Parathyroid adenoma (tissue), 2 donors: Measurements from ENCODE around the gene ADARB2.
A peak's percentile ranks its signal among the peaks of the same experiment; 100 is the strongest.

ENCODE experiments used
- H2AFZ ChIP-seq: fragments of 300-600 bp; sonication (generic); one replicate; pipeline ENCODE4 v1.7.0; 2017; ENCODE audit warnings: antibody characterized with exemption, mild to moderate bottlenecking
- H3K27ac ChIP-seq: fragments of 300-600 bp; sonication (generic); one replicate; pipeline ENCODE4 v1.7.0; 2017
- H3K27me3 ChIP-seq: fragments of 300-600 bp; sonication (generic); one replicate; pipeline ENCODE4 v1.7.0; 2017; ENCODE audit warnings: low read length; ENCODE audit not compliant: control insufficient read depth, insufficient read depth
- H3K36me3 ChIP-seq: fragments of 300-600 bp; sonication (generic); one replicate; pipeline ENCODE4 v1.7.0; 2017; ENCODE audit warnings: low read length; ENCODE audit not compliant: control insufficient read depth, insufficient read depth
- H3K4me1 ChIP-seq: fragments of 300-600 bp; sonication (generic); one replicate; pipeline ENCODE4 v1.7.0; 2017; ENCODE audit warnings: control low read depth
- H3K4me2 ChIP-seq: fragments of 300-600 bp; sonication (generic); one replicate; pipeline ENCODE4 v1.7.0; 2017; ENCODE audit warnings: low read length
- H3K4me3 ChIP-seq: fragments of 300-600 bp; sonication (generic); one replicate; pipeline ENCODE4 v1.7.0; 2017; ENCODE audit warnings: low read depth, low read length
- H3K79me2 ChIP-seq: fragments of 300-600 bp; sonication (generic); one replicate; pipeline ENCODE4 v1.7.0; 2017; ENCODE audit warnings: control low read depth
- H3K9ac ChIP-seq: fragments of 300-600 bp; sonication (generic); one replicate; pipeline ENCODE4 v1.7.0; 2017; ENCODE audit warnings: mild to moderate bottlenecking
- H3K9me3 ChIP-seq: fragments of 300-600 bp; sonication (generic); one replicate; pipeline ENCODE4 v1.7.0; 2017; ENCODE audit warnings: low read length; ENCODE audit not compliant: control insufficient read depth
- CTCF ChIP-seq: fragments of 300-600 bp; sonication (generic); IDR thresholded peaks from one replicate; pipeline ENCODE4 v1.7.0; 2017; ENCODE audit warnings: antibody characterized with exemption, mild to moderate bottlenecking
- donor health status: primary hyperparathyroidism.

Gene ADARB2

GRCh38 chr10:1615186-1615954, 122.0 kb downstream of the ADARB2 start:
- no peaks in the 10 kb centered on the region for H3K36me3 ChIP-seq
- H2AFZ ChIP-seq: no peak overlapping the region
- H3K27me3 ChIP-seq: no peaks in the 10 kb centered on the region

GRCh38 chr10:1613511-1613910, 123.8 kb downstream of the ADARB2 start:
- H3K4me3 ChIP-seq: no peak overlapping the region
- H3K4me1 ChIP-seq: peaks cover 12% of the 10 kb centered on the region
- no peaks in the 10 kb centered on the region for H3K79me2 ChIP-seq
- TF ChIP-seq CTCF: no peak
- H3K27me3 ChIP-seq: no peaks in the 10 kb centered on the region
- no peak overlapping the region for H3K9ac ChIP-seq
- H2AFZ ChIP-seq: no peak overlapping the region
- no peak overlapping the region for H3K27ac ChIP-seq
- no peaks in the 10 kb centered on the region for H3K36me3 ChIP-seq
- no peaks in the 10 kb centered on the region for H3K9me3 ChIP-seq
- no peak overlapping the region for H3K4me2 ChIP-seq

More at GRCh38 chr10:1615186-1615954, 122.0 kb downstream of the ADARB2 start:
- no peak for TF ChIP-seq CTCF
- H3K9me3 ChIP-seq: no peaks in the 10 kb centered on the region
- H3K4me2 ChIP-seq: no peak overlapping the region
- H3K9ac ChIP-seq: no peak overlapping the region
- peaks cover 12% of the 10 kb centered on the region for H3K4me1 ChIP-seq
- no peak overlapping the region for H3K27ac ChIP-seq
- no peaks in the 10 kb centered on the region for H3K79me2 ChIP-seq
- no peak overlapping the region for H3K4me3 ChIP-seq

- no peak overlapping the region for H3K4me2 ChIP-seq
- peaks cover 2% of the 10 kb centered on the region for H3K79me2 ChIP-seq
- H3K27ac ChIP-seq: peak overlapping the region; percentile 6
- no peaks in the 10 kb centered on the region for H3K27me3 ChIP-seq
- H3K4me1 ChIP-seq: peaks cover 12% of the 10 kb centered on the region
- H3K9me3 ChIP-seq: no peaks in the 10 kb centered on the region
- no peak overlapping the region for H2AFZ ChIP-seq
- no peak overlapping the region for H3K9ac ChIP-seq
- no peak overlapping the region for H3K4me3 ChIP-seq
- H3K36me3 ChIP-seq: no peaks in the 10 kb centered on the region
- no peak for TF ChIP-seq CTCF
Measured at GRCh38 chr10:1612908-1613307, 124.4 kb downstream of the ADARB2 start.

- Histone ChIP-seq H3K27me3 (no peaks in the 10 kb centered on the region), H3K27ac (no peak overlapping the region), H2AFZ (peak overlapping the region; percentile 17)
Measured at GRCh38 chr10:1611936-1612550, 125.3 kb downstream of the ADARB2 start.

More at GRCh38 chr10:1611936-1612550, 125.3 kb downstream of the ADARB2 start:
- peaks cover 2% of the 10 kb centered on the region for H3K79me2 ChIP-seq
- H3K4me2 ChIP-seq: no peak overlapping the region
- no peak overlapping the region for H3K4me3 ChIP-seq
- peaks cover 12% of the 10 kb centered on the region for H3K4me1 ChIP-seq
- TF ChIP-seq CTCF: no peak
- no peak overlapping the region for H3K9ac ChIP-seq
- H3K9me3 ChIP-seq: no peaks in the 10 kb centered on the region
- H3K36me3 ChIP-seq: no peaks in the 10 kb centered on the region
